HG03108 (cell line): ENCODE data around the gene PCDHB5.
"Not testable (repeated sequence)": the region's sequence is repeated elsewhere in the genome, so short reads cannot be mapped to it uniquely, and the experiment has no call there.

Experiments
- ATAC-seq: cut with Tn5 transposase; IDR thresholded peaks from one replicate; pipeline ENCODE4 v1.9.1; 2021; ENCODE audit warnings: moderate library complexity; ENCODE audit not compliant: unreplicated experiment

PCDHB5 gene

GRCh38 chr5:141151632-141152031 lies 16.6 kb downstream of the PCDHB5 start:
- not testable (repeated sequence) for ATAC-seq

GRCh38 chr5:141152096-141152495 lies 17.1 kb downstream of the PCDHB5 start:
- ATAC-seq = not testable (repeated sequence)

- no peak for ATAC-seq
These were observed 20.8 kb downstream of the PCDHB5 start for GRCh38 chr5:141155540-141156374.

- not testable (repeated sequence) for ATAC-seq
These were observed 22.4 kb downstream of the PCDHB5 start for GRCh38 chr5:141157356-141157755.

- ATAC-seq = not testable (repeated sequence)
These were observed 22.9 kb downstream of the PCDHB5 start for GRCh38 chr5:141157901-141158300.

GRCh38 chr5:141172381-141173204 lies 37.6 kb downstream of the PCDHB5 start, which contains the start of gene PCDHB7:
Gene PCDHB7, plus strand, starts transcription at chr5:141172644. Its CDS starts 192 bp downstream, at chr5:141172836.
- no peak for ATAC-seq

GRCh38 chr5:141174291-141175104 lies 39.5 kb downstream of the PCDHB5 start:
- ATAC-seq = not testable (repeated sequence)

GRCh38 chr5:141175933-141176332 lies 40.9 kb downstream of the PCDHB5 start:
- no peak for ATAC-seq

- ATAC-seq = not testable (repeated sequence)
These were observed 42.7 kb downstream of the PCDHB5 start, which contains the start of gene PCDHB8 for GRCh38 chr5:141177577-141178191. Gene PCDHB8, plus strand, starts transcription at chr5:141177790. Its CDS starts 245 bp downstream, at chr5:141178035.

GRCh38 chr5:141179371-141179770 lies 44.4 kb downstream of the PCDHB5 start:
- not testable (repeated sequence) for ATAC-seq

GRCh38 chr5:141179876-141180275 lies 44.9 kb downstream of the PCDHB5 start:
- ATAC-seq = not testable (repeated sequence)

GRCh38 chr5:141180313-141180712 lies 45.3 kb downstream of the PCDHB5 start:
- no peak for ATAC-seq

GRCh38 chr5:141182248-141182647 lies 47.2 kb downstream of the PCDHB5 start, which contains the start of gene PCDHB16:
Gene PCDHB16, plus strand, starts transcription at chr5:141182387. Its CDS starts 173 bp downstream, at chr5:141182560.
- no peak for ATAC-seq

GRCh38 chr5:141184117-141184855 lies 49.3 kb downstream of the PCDHB5 start:
- ATAC-seq = not testable (repeated sequence)

- no peak for ATAC-seq
These were observed 52.0 kb downstream of the PCDHB5 start, which contains the start of gene PCDHB9 for GRCh38 chr5:141186897-141187512. Gene PCDHB9, plus strand, starts transcription at chr5:141187161. Its CDS starts 158 bp downstream, at chr5:141187319.
